Esophagus muscularis mucosa (tissue), 4 donors: ENCODE results near the gene CELF4.

Experiments
- CTCF ChIP-seq, 3 experiments: fragments of 200-600 bp in 2 of 3; fragments of 450-650 bp in 1 of 3; sonication (generic) in 2 of 3; IDR thresholded peaks; one replicate each; pipeline ENCODE4 v1.5.1; 2017 to 2019; ENCODE audit warnings: antibody characterized with exemption in 3 of 3, mild to moderate bottlenecking in 2 of 3, moderate library complexity in 1 of 3
- EP300 ChIP-seq: sonication (generic); formaldehyde crosslinking; IDR thresholded peaks from one replicate; pipeline ENCODE4 v1.6.1; 2017; ENCODE audit warnings: antibody characterized with exemption
- POLR2A ChIP-seq: fragments of 450-650 bp; IDR thresholded peaks from one replicate; pipeline ENCODE4 v1.6.1; 2017; ENCODE audit warnings: antibody characterized with exemption, moderate library complexity, mild to moderate bottlenecking, low read depth

GRCh38 chr18:37534627-37535026, 31.0 kb downstream of the CELF4 start:
- TF ChIP-seq CTCF (IDR thresholded peaks at IDR 0.05) (no peak), POLR2A (no peak), EP300 (no peak)
